GM18867 (cell line): ENCODE data around the gene CTXN3.

Experiments
- ATAC-seq: cut with Tn5 transposase; IDR thresholded peaks from one replicate; pipeline ENCODE4 v1.9.1; 2021; ENCODE audit warnings: mild to moderate bottlenecking, moderate library complexity; ENCODE audit not compliant: unreplicated experiment

The CTXN3 gene

GRCh38 chr5:127696683-127697082 lies 47.8 kb downstream of the CTXN3 start:
- ATAC-seq = no peak

- ATAC-seq = no peak
These were observed 49.2 kb downstream of the CTXN3 start for GRCh38 chr5:127697894-127698600.

GRCh38 chr5:127699416-127699815 lies 50.5 kb downstream of the CTXN3 start:
- no peak for ATAC-seq

GRCh38 chr5:127700237-127700766 lies 51.4 kb downstream of the CTXN3 start:
- ATAC-seq = no peak

- no peak for ATAC-seq
These were observed 53.6 kb downstream of the CTXN3 start for GRCh38 chr5:127702434-127702833.

GRCh38 chr5:127702926-127703561 lies 54.2 kb downstream of the CTXN3 start, which contains the start of gene CCDC192:
TSS of gene CCDC192 (plus strand) at chr5:127703391. CDS start at chr5:127703446, 55 bp downstream.
- no peak for ATAC-seq

GRCh38 chr5:127705120-127705892 lies 56.4 kb downstream of the CTXN3 start:
- no peak for ATAC-seq

- no peak for ATAC-seq
These were observed 57.8 kb downstream of the CTXN3 start for GRCh38 chr5:127706691-127707090.

- ATAC-seq = no peak
These were observed 58.3 kb downstream of the CTXN3 start for GRCh38 chr5:127707209-127707608.
